Kidney epithelial cell (primary cell): ENCODE data around the gene BMPER. TPM values are rescaled to one million over a fixed set of nuclear protein-coding genes. Genes with fewer than 3 reads are reported as not detected.
A peak's percentile ranks its signal among the peaks of the same experiment; 100 is the strongest.

Experiments
- DNase-seq: peaks from one replicate; pipeline ENCODE4 v3.0.0-alpha.2; 2010; ENCODE audit warnings: low read depth
- H3K27me3 ChIP-seq: 2 replicates; pipeline ENCODE4 v1.6.0; 2011; ENCODE audit warnings: low read length; ENCODE audit not compliant: control insufficient read depth, insufficient read depth
- H3K36me3 ChIP-seq: 2 replicates; pipeline ENCODE4 v1.5.1; 2011; ENCODE audit warnings: low read length; ENCODE audit not compliant: control insufficient read depth, insufficient read depth
- H3K4me3 ChIP-seq: 2 replicates; pipeline ENCODE4 v1.5.1; 2011; ENCODE audit warnings: low read depth, mild to moderate bottlenecking, control low read depth, low read length
- CTCF ChIP-seq: IDR thresholded peaks from 2 replicates; pipeline ENCODE4 v1.5.1; 2011; ENCODE audit warnings: mild to moderate bottlenecking, moderate library complexity, low read length, control low read depth, inconsistent platforms; ENCODE audit not compliant: insufficient read depth, poor library complexity, severe bottlenecking
- total RNA-seq: library from RNA; depleted of rRNA; stranded (reverse); fragments of >200 nt; gene quantifications from 2 replicates; pipeline ENCODE4 v1.2.3, GENCODE V29; 2015

Gene BMPER
- total RNA-seq, 1 donor from 2014 or later, result 0.04 TPM

GRCh38 chr7:33986951-33987947 lies 81.9 kb downstream of the BMPER start:
- Histone ChIP-seq H3K27me3 (no peaks in the 10 kb centered on the region), H3K36me3 (no peaks in the 10 kb centered on the region), H3K4me3 (no peak overlapping the region)
- DNase-seq, result peak; percentile 95
- TF ChIP-seq CTCF, result no peak

GRCh38 chr7:33996899-33997298 lies 91.6 kb downstream of the BMPER start:
- Histone ChIP-seq H3K27me3 (no peaks in the 10 kb centered on the region), H3K36me3 (no peaks in the 10 kb centered on the region), H3K4me3 (no peak overlapping the region)
- TF ChIP-seq CTCF, result no peak
- DNase-seq, result no peak

DNA sequence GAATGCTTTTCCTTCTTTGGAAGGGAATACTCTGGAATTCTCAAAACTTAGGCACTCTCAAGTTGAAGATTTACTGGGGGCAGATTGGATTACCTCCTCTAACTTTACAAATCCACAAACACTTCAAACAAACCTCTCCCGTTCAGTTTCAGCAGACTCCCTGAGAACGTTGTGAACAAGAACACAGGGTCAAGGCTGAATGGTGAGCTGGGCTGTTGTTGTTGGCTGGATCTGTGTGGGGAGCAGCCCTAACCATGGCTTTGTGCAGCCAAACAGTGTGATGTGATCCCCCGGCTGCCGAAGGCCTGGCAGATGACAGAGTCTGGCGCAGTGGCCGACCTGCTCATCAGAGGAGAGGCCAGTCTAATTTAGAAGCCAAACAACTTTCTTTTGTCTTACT lies 93.1 kb downstream of the BMPER start:
- no peaks in the 10 kb centered on the region for H3K36me3 ChIP-seq
- no peak for TF ChIP-seq CTCF
- DNase-seq, result no peak

GRCh38 chr7:34011017-34011695 lies 105.8 kb downstream of the BMPER start:
- H3K4me3 ChIP-seq, result no peak overlapping the region
- no peaks in the 10 kb centered on the region for H3K27me3 ChIP-seq
- H3K36me3 ChIP-seq, result no peaks in the 10 kb centered on the region
- TF ChIP-seq CTCF, result no peak
- DNase-seq, result no peak

More for the DNA sequence above, 93.1 kb downstream of the BMPER start:
- Histone ChIP-seq H3K4me3 (no peak overlapping the region), H3K27me3 (no peaks in the 10 kb centered on the region)

- Histone ChIP-seq H3K36me3 (no peaks in the 10 kb centered on the region), H3K4me3 (no peak overlapping the region), H3K27me3 (no peaks in the 10 kb centered on the region)
- TF ChIP-seq CTCF, result no peak
- no peak for DNase-seq
Measured at GRCh38 chr7:34011696-34012095, 106.4 kb downstream of the BMPER start.
